Glutamatergic neuron (in vitro differentiated cells): ENCODE data around the gene ZNF438. TPM values are rescaled to one million over a fixed set of nuclear protein-coding genes. Genes with fewer than 3 reads are reported as not detected.

ENCODE experiments used
- DNase-seq: peaks from one replicate; pipeline ENCODE4 v3.0.0; 2022
- H3K27ac Mint-ChIP-seq: one replicate; pipeline ENCODE4 v1.8.0; 2020; ENCODE audit warnings: mild to moderate bottlenecking, mixed read lengths, inconsistent platforms; ENCODE audit not compliant: unreplicated experiment
- H3K27me3 Mint-ChIP-seq: one replicate; pipeline ENCODE4 v1.8.0; 2020; ENCODE audit warnings: mild to moderate bottlenecking, moderate library complexity, mixed read lengths, inconsistent platforms; ENCODE audit not compliant: unreplicated experiment
- H3K36me3 Mint-ChIP-seq: one replicate; pipeline ENCODE4 v1.8.0; 2020; ENCODE audit warnings: mild to moderate bottlenecking, mixed read lengths, inconsistent platforms; ENCODE audit not compliant: unreplicated experiment
- H3K4me1 Mint-ChIP-seq: one replicate; pipeline ENCODE4 v1.8.0; 2020; ENCODE audit warnings: mild to moderate bottlenecking, low read depth, mixed read lengths, inconsistent platforms; ENCODE audit not compliant: unreplicated experiment
- H3K4me3 Mint-ChIP-seq: one replicate; pipeline ENCODE4 v1.8.0; 2020; ENCODE audit warnings: mild to moderate bottlenecking, mixed read lengths, inconsistent platforms; ENCODE audit not compliant: unreplicated experiment
- H3K9me3 Mint-ChIP-seq: one replicate; pipeline ENCODE4 v1.8.0; 2020; ENCODE audit warnings: mild to moderate bottlenecking, moderate library complexity, mixed read lengths, inconsistent platforms; ENCODE audit not compliant: unreplicated experiment
- total RNA-seq: library from RNA; stranded (reverse); fragmentation: NEBNext Ultra II Directional; extraction: Animal tissue kit (Norgen Biotek cat#: 25700); gene quantifications from one replicate; pipeline ENCODE4 v1.2.1, GENCODE V29; 2021; ENCODE audit not compliant: unreplicated experiment
- TF ChIP-seq, protein P1 (sequence below): fragments of 200-600 bp; sonication (generic); IDR thresholded peaks from one replicate; pipeline ENCODE4 v1.5.0; 2021; ENCODE audit not compliant: partially characterized antibody, unreplicated experiment

Gene ZNF438
- total RNA-seq, 1 donor from 2014 or later = 3.5 TPM

DNA sequence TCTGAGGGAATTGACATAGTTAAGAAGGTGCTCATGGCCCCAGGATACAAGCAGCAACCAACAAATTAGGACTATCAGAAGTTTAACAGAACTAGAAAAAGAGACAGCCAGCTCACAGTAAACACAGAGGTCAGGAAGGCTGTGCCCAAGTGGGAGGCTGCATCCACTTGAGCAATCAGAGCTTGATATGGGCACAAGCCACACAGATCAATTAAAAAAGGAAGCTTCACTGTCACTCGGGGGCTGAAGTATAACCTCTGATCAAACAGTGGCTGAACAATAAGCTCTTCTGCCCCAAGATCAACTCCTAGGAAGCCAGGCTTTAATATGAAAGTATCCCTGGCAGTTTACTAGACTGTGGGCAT, 40.0 kb downstream of the ZNF438 start:
- Mint-ChIP-seq H3K9me3 (peaks cover 8% of the 10 kb centered on the region), H3K27ac (no peak overlapping the region), H3K4me3 (no peak overlapping the region), H3K36me3 (peaks cover 15% of the 10 kb centered on the region), H3K4me1 (no peaks in the 10 kb centered on the region), H3K27me3 (no peaks in the 10 kb centered on the region)
- no peak for DNase-seq
- TF ChIP-seq, protein P1, sequence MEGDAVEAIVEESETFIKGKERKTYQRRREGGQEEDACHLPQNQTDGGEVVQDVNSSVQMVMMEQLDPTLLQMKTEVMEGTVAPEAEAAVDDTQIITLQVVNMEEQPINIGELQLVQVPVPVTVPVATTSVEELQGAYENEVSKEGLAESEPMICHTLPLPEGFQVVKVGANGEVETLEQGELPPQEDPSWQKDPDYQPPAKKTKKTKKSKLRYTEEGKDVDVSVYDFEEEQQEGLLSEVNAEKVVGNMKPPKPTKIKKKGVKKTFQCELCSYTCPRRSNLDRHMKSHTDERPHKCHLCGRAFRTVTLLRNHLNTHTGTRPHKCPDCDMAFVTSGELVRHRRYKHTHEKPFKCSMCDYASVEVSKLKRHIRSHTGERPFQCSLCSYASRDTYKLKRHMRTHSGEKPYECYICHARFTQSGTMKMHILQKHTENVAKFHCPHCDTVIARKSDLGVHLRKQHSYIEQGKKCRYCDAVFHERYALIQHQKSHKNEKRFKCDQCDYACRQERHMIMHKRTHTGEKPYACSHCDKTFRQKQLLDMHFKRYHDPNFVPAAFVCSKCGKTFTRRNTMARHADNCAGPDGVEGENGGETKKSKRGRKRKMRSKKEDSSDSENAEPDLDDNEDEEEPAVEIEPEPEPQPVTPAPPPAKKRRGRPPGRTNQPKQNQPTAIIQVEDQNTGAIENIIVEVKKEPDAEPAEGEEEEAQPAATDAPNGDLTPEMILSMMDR = no peak

DNA sequence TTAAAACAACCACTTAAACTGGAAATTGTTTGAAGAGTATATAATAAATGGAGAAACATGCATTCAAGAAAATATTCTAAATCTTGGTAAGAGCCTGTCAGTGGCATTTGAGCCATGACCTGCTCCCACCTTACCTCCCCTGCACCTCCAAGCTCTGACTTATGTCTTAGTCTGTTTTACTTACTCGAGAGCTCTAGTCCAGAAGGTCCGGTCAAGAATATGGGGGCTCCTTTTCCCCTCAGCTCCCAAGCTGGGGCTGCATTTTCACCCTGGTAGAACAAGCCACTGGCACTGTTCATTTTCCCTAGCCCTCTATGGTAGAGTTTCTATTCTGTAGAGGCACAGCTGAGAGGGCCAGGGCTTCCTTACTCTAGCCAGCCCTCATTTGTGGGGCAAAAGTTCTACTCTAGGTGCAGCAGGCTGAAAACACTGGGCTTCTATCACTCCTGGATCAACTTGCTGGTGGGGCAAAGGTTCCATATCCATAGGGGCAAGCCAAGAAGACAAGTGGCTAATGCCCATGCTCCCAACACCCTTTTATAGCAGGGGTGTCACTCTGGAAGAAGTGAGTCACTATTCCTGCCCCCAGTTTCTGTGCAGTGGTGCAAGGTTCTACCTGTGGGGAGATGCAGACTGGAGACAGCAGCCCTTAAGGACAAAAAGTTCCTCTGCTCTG, 40.6 kb downstream of the ZNF438 start:
- Mint-ChIP-seq H3K36me3 (peaks cover 15% of the 10 kb centered on the region), H3K27ac (no peak overlapping the region), H3K9me3 (peaks cover 8% of the 10 kb centered on the region), H3K4me3 (no peak overlapping the region), H3K27me3 (no peaks in the 10 kb centered on the region), H3K4me1 (no peaks in the 10 kb centered on the region)
- no peak for DNase-seq
- TF ChIP-seq, protein P1 = no peak

DNA sequence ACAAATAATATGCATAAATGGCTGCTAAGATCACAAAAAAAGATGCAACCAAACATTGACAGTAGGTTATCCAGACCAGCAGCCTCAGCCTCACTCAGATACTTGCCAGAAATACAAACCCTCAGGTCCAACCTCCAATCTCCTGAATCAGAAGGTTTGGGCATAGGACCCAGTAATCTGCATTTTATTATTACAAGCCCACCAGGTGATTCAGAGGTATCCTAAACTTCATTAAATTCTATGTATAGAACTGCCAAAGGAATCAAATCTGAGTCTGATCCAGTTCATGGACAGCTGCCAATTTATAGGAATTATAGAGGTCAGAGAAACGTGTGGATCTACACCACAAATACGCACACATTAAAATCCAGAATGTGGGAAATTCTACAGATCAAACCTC, 41.3 kb downstream of the ZNF438 start:
- TF ChIP-seq, protein P1 = no peak
- no peak for DNase-seq
- Mint-ChIP-seq H3K36me3 (peaks cover 12% of the 10 kb centered on the region), H3K27ac (no peak overlapping the region), H3K4me3 (no peak overlapping the region), H3K9me3 (peaks cover 8% of the 10 kb centered on the region), H3K27me3 (no peaks in the 10 kb centered on the region), H3K4me1 (no peaks in the 10 kb centered on the region)

DNA sequence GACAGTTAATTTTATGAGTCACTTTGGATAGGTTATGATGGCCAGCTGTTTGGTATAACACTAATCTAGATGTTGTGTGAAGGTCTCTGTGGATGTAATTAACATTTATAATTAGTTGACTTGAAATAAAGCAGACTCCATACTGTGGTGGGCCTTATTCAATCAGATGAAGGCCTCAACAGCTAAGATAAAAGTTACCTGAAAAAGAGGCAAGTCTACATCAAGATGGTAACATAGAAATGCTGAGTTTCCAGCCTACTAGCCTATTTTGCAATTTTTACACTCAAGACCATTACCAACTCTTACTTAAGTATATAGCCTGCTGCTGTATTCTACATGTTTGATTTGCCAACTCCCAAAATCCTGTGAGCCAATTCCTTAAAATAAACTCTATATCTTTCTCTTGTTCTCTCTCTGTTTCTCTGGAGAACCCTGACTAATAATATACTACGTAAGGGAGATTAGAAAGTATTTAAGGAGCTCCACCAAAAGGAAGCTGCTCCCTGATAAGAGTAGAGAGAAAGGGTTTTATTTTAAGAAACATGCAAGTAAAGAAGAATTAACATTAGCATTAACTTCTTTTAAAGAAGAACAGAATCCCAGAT, 42.7 kb downstream of the ZNF438 start:
- no peak overlapping the region for H3K4me3 Mint-ChIP-seq
- DNase-seq = no peak
- H3K9me3 Mint-ChIP-seq = peaks cover 4% of the 10 kb centered on the region
- H3K27me3 Mint-ChIP-seq = no peaks in the 10 kb centered on the region
- H3K4me1 Mint-ChIP-seq = no peaks in the 10 kb centered on the region
- H3K27ac Mint-ChIP-seq = no peak overlapping the region
- H3K36me3 Mint-ChIP-seq = peaks cover 6% of the 10 kb centered on the region
- TF ChIP-seq, protein P1 = no peak

DNA sequence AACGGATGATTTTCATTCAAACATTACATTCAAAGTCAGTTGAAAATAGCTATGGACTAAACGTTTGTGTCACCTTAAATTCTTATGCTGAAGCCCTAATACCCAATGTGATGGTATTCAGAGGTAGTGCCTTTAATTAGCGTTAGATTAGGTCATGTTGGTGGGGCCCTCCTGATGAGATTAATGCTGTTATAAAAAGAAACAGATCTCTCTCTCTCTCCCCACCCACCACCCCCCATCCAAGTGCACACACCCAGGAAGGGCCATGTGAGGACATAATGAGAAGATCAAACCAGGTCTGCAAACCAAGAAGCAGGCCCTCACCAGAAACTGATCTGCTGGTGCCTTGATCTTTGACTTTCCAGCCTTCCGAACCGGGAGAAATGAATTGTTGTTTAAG, 44.2 kb downstream of the ZNF438 start:
- no peak overlapping the region for H3K4me3 Mint-ChIP-seq
- H3K27ac Mint-ChIP-seq = no peak overlapping the region
- H3K9me3 Mint-ChIP-seq = no peaks in the 10 kb centered on the region
- H3K36me3 Mint-ChIP-seq = no peaks in the 10 kb centered on the region
- no peaks in the 10 kb centered on the region for H3K4me1 Mint-ChIP-seq
- DNase-seq = no peak
- H3K27me3 Mint-ChIP-seq = no peaks in the 10 kb centered on the region
- TF ChIP-seq, protein P1 = no peak
